Fibroblast of pulmonary artery (primary cell): ENCODE measurements around the gene WDR54.

Experiments
- DNase-seq: peaks from one replicate; pipeline ENCODE4 v3.0.0-alpha.2; 2010; ENCODE audit warnings: low read depth
- H3K4me3 ChIP-seq: replicated peaks from 2 replicates; pipeline ENCODE4 v1.5.1; 2011; ENCODE audit warnings: low read depth, mild to moderate bottlenecking, control low read depth, low read length, moderate library complexity
- CTCF ChIP-seq: IDR thresholded peaks from 2 replicates; pipeline ENCODE4 v1.5.1; 2011; ENCODE audit warnings: mild to moderate bottlenecking, control low read depth, low read length, inconsistent platforms; ENCODE audit errors: missing control alignments

WDR54 gene

GRCh38 chr2:74401891-74402290 lies 19.6 kb upstream of the WDR54 start:
- no peak for DNase-seq
- no peak overlapping the region for H3K4me3 ChIP-seq
- TF ChIP-seq CTCF = no peak

- DNase-seq = no peak
- TF ChIP-seq CTCF = no peak
Observed at GRCh38 chr2:74406035-74406434, 15.5 kb upstream of the WDR54 start.

GRCh38 chr2:74407682-74408081 lies 13.8 kb upstream of the WDR54 start:
- no peak for TF ChIP-seq CTCF

More at GRCh38 chr2:74406035-74406434, 15.5 kb upstream of the WDR54 start:
- H3K4me3 ChIP-seq = no peak overlapping the region

GRCh38 chr2:74413001-74413698 lies 8.4 kb upstream of the WDR54 start:
- TF ChIP-seq CTCF = no peak
- no peak for DNase-seq
- H3K4me3 ChIP-seq = no peak overlapping the region

More at GRCh38 chr2:74407682-74408081, 13.8 kb upstream of the WDR54 start:
- no peak overlapping the region for H3K4me3 ChIP-seq
- DNase-seq = no peak

GRCh38 chr2:74414441-74414840 lies 7.1 kb upstream of the WDR54 start:
- no peak overlapping the region for H3K4me3 ChIP-seq
- no peak for TF ChIP-seq CTCF
- no peak for DNase-seq

- DNase-seq = no peak
- H3K4me3 ChIP-seq = peak overlapping the region; percentile 32
- TF ChIP-seq CTCF = peak; percentile 3
Observed at GRCh38 chr2:74414881-74415761, 6.4 kb upstream of the WDR54 start.
